HG03354 (cell line): ENCODE results near the gene KCNMA1.

Experiments
- ATAC-seq: cut with Tn5 transposase; IDR thresholded peaks from one replicate; pipeline ENCODE4 v1.9.1; 2021; ENCODE audit warnings: mild to moderate bottlenecking; ENCODE audit not compliant: unreplicated experiment, poor library complexity, severe bottlenecking

The KCNMA1 gene

DNA sequence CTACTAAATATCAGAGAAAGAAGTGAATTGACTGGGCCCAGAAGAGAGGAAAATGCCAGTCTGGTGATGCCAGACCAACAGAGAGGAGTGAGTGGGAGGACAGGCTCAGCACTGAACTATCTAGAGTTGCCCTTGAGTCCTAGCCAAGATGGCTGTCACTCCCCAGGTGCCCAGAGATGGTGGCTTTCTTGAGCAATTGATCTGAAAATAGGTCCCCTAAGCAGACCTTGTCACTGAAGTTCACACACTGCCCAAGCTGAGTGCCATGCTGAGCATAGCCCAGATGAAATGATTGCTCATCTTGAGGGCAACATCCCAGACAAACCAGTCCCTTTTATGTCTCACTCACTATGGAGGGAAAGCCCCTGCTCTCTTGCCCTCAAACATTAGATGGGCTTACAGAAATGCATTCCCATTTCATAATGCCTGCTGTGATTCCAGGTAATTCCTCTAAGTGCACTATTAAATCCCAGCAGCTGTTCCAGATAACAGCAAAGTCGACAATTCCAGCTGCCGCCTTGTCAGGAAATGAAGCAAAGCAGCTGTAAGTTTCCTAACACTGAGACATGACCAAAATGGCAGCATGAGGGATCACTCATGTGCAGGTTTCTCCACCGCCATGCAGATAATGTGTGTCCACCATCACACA is 329.4 kb downstream of the KCNMA1 start:
- ATAC-seq = no peak

DNA sequence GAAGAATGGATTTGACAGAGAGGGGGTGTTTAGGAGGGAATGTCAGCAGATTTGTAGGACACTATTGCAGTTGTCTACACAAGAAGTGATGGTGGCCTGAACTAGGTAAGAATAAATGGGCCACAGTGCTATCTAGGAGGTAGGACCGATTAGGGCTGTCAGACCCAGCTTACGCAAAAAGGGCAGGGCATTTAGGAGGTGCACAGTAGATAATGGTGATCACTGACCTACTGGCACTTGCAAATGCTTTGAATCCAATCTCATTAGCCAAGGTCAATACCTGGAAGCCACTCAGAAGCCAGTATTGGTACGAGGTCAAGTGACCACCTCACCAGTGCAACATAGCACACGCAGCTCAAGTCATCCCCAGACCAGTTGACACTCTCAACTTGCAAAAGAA is 330.9 kb downstream of the KCNMA1 start:
- ATAC-seq = no peak

DNA sequence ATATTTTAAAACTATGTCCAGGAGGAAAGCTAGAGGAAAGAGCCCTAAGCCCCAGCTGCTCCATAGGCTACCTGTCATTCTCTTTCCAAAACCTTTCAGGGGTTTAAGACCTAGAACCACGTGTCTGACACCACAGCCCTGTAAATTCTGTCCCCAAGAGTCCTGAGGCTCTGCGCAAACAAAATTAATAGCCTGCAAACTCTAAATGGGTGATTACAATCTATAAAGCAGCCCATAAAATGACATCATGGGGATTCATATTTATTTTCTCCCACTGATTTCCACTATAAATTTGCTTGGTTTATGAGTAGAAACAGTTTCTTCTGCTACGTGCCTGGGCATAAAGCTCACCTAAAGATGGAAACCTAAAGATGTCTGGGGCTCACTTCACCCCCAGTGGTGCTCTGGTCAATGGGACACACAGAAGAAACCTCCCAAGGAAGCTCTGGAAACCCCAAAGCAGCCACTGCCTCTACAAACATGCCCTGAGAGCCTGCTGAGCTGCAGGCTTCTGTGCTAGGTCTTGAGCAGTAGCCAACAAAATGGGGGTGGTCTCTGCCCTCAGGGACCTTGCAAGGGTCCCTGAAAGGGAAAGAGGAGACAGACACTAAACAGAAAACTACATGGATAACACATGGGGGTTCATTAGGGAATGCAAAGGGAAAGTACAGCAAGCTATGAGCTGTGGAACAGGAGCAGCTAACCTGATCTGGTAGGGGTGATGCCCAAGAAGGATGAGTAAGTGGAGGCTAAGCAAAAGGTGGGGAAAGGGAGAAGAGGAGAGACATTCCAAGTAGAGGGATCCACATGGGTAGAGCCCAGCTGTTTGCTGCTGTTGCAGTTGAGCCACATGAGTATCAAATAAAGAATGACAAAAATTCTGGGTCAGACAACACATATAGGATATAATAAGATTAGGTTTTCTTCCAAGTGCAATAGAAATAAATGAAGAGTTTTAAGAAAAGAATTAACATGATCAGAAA is 331.7 kb downstream of the KCNMA1 start:
- ATAC-seq = no peak

DNA sequence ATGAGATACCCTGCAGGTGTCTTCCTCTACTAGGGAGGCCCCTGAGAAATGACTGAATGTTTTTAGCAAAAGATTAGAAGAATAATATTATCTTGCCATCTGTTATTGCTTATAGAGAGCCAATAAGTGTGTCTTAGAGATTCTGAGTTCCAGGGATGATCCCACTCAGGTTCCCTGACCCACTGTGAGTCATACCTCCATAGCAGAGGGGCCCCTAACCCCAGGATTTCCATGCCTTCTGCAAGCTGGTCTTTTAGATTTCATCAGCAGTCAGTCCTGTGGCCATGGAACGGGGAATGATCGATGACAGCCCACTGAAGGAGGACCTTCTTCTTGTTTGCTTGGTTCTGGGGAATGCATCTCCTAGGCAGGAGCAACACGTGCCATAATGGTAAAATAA is 333.4 kb downstream of the KCNMA1 start:
- no peak for ATAC-seq

DNA sequence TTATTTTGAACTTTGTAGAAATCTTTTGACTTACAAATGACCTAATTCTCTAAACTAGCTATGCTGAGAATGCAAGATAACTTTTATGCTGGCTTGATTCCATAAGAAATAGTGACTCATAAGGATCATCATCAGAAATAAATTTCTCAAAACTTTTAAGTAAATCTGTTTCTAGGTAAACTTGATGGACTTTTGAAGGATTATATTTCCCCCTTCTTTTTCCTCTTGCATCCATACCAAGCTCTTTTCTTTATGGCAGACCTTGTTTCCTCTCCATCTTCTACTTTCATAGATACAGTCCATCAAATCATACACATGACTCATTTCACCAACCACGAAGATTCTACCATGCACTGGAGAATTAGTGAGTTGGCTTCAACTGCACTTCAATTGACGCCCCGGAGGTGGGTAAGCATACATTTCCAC is 336.3 kb downstream of the KCNMA1 start:
- ATAC-seq = no peak

DNA sequence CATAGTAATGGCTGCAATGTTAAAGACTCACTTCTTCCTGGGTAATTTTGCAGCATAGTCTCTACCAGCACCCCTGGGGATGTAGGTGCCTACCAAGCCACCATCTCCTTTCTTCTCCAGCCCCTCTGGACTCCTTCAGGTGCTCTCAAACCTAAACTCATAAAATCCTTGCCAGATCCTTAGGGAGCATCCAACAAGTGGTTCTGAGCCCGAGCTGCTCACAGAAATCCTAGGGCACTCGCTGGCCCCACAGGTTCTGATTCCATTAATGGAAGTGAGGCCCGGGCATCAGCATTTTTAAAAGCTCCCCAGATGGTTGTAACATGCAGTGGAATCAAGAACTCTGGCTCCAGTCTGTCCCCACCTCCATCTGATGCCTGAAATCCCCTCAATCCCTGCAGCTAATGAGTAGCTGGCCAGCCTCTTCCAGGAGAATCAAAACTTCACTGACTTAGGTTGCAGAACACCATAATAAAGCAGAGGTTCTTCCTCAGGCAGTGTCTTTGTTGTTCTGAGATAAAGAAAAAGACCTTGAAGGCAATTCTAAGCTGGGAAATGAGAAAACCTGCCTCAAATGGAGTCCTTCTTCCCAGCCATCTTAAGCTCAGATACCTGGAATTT is 336.8 kb downstream of the KCNMA1 start:
- no peak for ATAC-seq

DNA sequence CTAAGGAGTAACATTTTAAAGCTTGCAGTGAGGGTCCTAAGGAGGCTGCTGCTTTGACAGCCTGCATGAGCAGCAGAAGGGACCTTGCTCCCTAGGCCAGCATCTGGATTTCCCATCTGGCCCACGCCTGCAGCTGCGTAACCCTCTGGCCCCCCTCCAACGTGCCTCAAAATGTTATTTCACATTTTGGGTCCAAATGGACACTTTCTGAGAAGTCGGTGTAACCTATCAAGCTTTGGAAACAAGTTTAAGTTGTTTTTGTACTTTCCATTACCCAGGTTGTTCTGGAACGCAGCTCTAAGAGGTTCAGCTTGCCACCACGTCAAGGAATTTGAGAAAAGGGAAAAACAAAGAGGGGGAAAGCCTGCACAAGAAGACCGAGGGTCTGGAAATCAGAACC is 338.3 kb downstream of the KCNMA1 start:
- ATAC-seq = no peak

DNA sequence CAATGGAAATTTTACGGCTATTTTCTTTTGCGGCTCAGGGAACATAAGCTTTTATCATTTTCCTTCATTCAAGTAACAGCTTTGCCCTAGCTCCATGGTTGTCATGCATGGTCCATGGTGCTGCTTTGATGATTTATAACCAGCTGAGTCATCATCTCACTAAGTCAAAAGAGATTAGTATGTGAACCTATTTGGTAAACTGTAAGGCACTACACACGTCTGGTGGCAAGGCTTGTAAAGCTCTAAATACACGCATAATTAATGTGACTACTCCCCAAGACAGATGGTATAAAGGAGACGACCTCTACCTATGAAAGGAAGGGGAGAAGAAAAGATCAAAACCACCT is 340.2 kb downstream of the KCNMA1 start:
- no peak for ATAC-seq

DNA sequence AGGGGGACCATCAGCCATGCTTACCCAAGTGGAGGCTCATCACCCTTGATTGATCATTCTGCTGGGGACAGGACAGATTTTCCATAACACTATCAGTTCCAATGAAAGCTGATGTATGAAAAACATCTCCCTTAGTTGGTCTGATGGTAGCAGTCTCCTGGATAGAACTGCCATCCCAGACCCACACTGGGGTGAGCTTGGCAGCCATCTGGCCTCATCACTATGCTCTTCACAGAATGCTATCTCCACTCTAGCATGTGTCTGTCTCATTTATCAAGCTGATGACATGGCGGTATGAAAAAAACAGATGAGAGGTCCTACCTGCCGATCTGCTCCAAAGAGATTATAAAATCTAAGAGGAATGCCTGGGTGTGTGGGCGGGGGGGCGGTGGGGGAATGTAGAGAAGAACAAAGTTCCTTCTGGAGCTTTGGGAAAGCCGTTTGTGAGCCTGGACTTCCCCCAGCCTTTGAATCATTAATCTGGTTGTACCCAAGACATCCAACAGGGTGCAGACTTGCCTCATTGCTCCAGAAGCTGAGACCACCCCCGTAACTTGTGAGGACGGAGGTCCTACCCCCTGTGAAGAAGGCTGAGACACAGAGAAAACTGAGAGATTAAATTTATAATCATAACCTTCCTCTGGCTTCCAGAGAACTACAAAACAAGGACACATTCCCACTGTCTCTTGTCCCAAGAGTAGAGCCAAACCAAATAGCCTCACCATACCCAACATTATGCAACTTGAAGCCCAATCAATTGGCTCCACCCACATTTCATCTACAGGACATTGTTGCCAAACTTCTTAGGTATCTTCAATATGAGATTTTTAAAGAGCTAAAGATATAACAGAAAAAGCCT is 340.8 kb downstream of the KCNMA1 start:
- ATAC-seq = no peak

DNA sequence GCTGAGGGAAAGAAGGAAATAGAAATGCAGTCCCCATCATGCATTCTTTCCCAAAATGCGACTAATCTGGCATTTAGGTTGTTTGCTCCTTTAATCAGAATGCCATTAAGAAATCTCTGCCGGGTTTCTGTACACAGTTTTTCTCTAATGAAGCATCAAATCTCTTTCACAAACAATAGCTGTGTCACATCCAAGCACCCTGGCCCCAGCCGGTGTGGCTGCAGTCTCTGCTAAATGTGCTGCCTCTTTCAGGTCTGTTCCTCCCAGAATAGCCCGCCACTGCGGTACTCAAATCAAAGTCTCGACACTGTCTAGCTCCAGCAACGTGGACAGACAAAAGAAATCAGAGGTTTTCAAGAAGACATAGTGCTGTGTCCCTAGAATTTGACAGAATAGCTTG is 343.8 kb downstream of the KCNMA1 start:
- no peak for ATAC-seq

DNA sequence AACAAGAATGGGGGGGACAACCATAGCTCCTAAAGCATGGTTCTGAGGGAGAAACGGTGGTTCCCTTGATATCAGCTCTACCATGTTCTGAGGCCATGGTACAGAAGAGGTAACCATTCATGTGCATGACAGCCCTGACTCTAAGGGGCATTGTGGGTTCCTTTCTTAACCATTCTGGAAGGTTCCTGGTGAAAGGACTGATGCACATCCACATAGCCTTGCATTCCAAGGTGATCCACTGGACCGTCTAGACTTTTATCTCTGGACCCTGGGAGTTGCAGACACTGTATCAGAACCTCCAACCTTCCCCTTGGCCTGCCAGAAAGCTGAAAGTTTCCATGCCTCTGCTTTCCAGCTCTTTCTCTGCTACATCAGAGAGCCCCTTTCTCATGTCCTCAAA is 344.3 kb downstream of the KCNMA1 start:
- ATAC-seq = no peak

DNA sequence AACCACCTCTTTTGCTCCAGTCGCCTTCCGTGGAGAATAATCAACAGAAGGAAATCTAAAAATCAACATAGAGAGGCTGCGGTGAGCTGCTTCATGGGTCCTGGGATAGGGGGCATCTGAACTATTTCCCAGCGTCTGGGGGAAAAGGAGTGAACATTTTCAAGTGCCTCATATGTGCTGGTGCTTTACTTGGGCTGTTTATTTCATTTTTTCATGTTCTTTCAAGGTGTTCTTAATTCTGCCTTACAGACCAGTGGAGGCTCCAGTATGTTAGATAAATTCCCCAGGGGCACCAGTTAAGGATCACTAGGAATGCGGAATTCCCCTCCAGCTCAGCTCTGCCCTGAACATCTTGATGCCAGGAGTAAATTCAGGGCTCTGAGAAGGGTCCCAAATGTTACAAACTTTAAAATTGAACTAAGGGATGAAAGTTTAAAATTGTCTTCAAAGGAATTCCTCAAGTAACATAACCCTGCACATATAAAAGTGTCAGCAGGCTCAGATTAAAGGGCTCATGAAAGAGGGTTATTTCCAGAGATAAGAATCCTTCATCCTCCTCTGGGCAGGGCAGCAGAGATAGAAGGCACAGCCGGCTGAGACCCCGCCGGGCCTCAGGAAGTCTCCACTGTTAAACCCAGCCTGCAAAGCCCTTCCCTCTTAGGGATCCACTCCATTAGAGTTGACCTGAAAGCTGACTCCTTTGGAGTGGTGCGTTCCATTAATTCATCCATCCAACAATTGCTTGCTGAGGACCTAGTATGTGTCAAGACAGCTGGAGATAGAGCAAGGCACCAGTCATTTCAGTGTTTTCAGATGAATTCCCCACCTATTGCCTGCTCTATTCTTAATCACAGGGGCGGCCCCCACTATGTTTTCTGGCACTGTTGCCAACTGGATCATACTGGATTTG is 345.8 kb downstream of the KCNMA1 start:
- no peak for ATAC-seq

DNA sequence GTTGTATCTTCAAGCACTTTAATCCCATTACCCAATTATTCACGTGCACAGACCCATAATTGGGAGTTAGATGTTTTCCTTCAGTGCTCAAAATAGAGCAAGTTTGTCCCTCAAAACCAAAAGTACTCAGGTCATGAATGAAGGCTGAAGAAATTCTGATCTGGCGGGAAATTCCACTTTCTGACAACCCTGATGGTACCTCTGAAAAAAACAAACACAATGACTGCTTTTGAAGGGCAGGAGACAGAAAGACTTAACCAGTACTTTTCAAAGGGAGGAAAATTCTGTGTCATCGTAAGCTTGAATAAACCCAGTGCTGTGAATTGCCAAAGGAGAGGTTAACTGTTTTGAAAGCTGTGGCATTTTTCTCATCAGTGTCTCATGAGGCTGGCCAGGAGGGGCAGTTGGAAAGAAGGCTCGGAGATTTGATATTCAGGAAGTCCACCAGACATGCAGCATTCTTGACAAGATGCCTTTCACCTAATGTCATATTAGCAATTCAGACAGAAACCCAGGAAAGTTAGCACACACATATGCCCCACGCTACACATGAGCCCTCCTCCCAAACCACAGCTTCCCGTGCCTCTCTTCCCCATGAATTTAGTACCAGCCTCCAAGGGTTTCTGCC is 347.0 kb downstream of the KCNMA1 start:
- no peak for ATAC-seq

DNA sequence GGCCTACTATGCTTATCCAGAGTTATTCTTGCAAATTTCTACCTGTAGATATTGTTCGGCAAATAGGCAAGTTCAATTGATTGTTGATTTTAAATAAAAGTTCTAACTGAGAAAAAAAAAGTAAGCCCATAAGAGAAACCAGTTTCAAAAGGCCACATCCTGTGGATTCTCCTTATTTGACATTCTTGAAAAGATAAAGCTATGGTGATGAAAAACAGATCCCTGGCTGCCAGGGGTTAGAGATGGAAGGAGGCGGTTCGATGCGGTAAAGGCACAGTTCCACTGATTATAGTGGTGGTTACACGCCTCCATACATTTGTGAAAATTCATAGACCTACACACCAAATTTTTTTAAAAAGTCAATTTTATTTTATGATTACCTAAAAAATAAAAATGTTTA is 347.8 kb downstream of the KCNMA1 start:
- ATAC-seq = no peak

DNA sequence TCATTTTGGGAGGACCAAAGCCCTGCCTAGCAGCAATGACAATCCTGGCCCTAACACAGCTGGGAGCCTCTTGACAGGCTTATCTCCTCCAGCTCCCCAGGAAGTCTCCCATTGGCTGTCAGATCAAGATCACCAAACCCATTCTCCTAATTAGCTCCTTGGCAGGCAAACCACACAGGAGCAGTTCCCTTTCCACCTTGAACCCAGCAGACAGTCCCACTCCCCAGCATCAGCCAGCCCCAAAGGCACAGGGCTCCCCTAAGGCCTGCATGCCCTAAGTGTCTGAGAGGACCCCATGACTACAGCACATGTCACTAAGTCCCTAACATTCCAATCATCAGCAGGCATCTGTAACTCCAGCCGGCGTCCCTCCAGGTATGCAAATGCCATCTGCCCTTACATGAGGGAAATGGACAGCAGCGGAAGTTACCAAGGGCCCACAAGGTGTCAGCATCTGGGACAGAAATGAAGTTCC is 348.5 kb downstream of the KCNMA1 start:
- ATAC-seq = no peak

DNA sequence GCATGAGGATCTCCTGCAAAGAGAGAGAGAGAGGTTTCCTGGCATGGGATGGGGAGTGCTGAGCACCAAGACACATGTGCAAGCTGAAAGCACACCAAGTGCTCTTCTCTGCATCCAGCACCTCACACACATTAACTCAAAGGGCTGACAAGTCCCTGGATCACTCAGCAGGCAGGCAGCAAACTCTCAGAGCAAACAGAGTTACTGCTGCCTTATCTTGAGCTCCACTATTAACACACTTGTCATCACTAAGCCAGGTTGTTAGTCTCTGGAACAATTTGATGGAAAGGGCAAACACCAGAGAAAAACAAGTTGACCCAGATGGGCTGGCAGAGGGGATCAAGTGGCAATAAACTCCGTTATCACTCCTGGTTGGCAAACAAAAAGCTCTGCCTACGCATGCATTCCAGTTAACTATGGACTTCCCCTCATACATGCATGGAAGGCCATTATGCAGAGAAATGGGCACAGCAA is 349.9 kb downstream of the KCNMA1 start:
- ATAC-seq = no peak

DNA sequence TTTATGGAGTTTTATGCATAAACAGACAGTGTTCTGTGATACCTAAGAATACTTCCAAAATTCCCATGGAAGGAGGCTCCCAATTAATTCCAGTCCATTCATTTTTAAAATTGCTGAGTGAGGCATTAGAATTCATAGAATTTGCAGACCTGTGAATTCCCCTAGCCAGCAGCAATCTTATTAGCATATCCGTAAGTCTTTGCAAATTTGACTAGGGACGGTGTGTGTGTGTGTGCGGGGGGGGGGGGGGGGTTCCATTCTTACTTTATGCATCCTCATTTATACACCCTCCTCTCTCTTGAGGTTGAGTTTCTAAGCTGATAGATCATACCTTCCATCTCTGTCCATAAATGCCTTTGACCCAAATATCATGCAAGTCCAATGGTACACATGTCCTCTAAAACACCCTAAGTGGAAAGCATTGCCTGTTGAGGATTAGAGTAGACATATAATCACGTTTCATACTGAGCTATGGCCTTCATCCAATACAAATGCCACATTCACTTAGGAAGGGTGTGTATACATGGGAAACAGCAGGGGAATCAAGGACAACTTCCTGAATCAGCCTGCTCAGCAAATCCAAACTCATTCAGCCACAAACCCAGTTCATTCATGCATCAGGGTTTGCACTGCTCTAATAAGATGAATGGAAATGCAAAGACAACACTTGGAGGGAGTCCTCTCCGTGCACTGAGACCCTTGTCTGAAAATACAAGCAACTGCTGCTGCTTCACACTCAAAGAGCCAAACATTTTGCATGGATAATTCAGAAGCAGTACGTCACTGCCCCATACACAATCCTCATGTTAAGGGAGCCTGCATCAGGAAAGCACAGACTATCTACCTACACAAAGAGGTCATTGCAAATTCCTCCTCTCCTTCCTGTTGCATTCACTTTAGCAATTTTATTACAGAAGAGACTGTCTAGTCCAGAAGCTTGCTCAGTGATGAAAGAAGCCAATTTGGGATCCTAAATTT is 350.8 kb downstream of the KCNMA1 start:
- no peak for ATAC-seq
